ENCODE results near the gene FGF7. TPM values are rescaled to one million over a fixed set of nuclear protein-coding genes. Genes with fewer than 3 reads are reported as not detected.

FGF7 gene
- total RNA-seq, 1 experiment from 2014 or later = not detected

DNA sequence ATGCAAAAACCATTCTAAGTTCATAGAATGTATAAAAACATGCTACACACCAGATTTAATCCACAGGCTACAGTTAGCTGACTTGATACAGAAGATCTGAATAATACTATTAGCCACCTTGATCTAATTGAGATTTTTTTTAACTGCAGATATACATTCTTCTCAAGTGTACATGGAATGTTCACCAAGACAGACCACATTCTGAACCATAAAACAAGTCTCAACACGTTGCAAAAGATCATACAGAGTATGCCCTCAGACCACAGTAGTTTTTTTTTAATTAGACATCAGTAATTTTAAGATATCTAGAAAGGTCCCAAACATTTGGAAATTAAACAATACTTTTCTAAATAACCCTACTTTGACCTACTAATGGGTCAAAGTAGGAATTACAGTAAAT lies 83.3 kb downstream of the FGF7 start:
- H2BK15ac ChIP-seq (ENCODE audit: low read depth, low read length) = no peak overlapping the region
- H3K4me2 ChIP-seq (ENCODE audit: insufficient read depth, insufficient read length, low read length) = no peak overlapping the region
- Mint-ChIP-seq H3K4me3 (no peak overlapping the region), H3K9me3 (peaks cover 19 to 20% of the 10 kb centered on the region in 2 experiments), H3K27me3 (ENCODE audit: low read depth) (no peaks in the 10 kb centered on the region), H3K36me3 (ENCODE audit: insufficient read depth in 1 of 3, low read depth in 3 of 3) (peaks cover 9 to 19% (median 18%) of the 10 kb centered on the region in 3 experiments), H3K4me1 (no peaks in the 10 kb centered on the region), H3K27ac (no peak overlapping the region)
- H3K27ac ChIP-seq (ENCODE audit: insufficient read length, low read depth, low read length) = no peak overlapping the region
- H4K5ac ChIP-seq (ENCODE audit: insufficient read length, low read depth, low read length) = no peak overlapping the region
- H3K9me3 ChIP-seq (ENCODE audit: control insufficient read depth, low read depth, low read length) = no peaks in the 10 kb centered on the region
- H4K20me1 ChIP-seq (ENCODE audit: control insufficient read depth, insufficient read depth, insufficient read length) = no peaks in the 10 kb centered on the region
- no peak overlapping the region for H3K14ac ChIP-seq (ENCODE audit: insufficient read depth, low read length)
- no peaks in the 10 kb centered on the region for H3K27me3 ChIP-seq (ENCODE audit: insufficient read depth, low read length)
- no peak overlapping the region for H2AFZ ChIP-seq (ENCODE audit: low read length)
- no peak overlapping the region for H3K56ac ChIP-seq (ENCODE audit: insufficient read length, low read depth, low read length)
- no peak overlapping the region for H2BK20ac ChIP-seq (ENCODE audit: low read depth, low read length, poor library complexity, severe bottlenecking)
- DNase-seq = no peak
- no peak overlapping the region for H2BK120ac ChIP-seq (ENCODE audit: low read depth, low read length, poor library complexity, severe bottlenecking)
- H2AK5ac ChIP-seq (ENCODE audit: insufficient read length, low read length) = no peak overlapping the region
- TF ChIP-seq, protein P1, sequence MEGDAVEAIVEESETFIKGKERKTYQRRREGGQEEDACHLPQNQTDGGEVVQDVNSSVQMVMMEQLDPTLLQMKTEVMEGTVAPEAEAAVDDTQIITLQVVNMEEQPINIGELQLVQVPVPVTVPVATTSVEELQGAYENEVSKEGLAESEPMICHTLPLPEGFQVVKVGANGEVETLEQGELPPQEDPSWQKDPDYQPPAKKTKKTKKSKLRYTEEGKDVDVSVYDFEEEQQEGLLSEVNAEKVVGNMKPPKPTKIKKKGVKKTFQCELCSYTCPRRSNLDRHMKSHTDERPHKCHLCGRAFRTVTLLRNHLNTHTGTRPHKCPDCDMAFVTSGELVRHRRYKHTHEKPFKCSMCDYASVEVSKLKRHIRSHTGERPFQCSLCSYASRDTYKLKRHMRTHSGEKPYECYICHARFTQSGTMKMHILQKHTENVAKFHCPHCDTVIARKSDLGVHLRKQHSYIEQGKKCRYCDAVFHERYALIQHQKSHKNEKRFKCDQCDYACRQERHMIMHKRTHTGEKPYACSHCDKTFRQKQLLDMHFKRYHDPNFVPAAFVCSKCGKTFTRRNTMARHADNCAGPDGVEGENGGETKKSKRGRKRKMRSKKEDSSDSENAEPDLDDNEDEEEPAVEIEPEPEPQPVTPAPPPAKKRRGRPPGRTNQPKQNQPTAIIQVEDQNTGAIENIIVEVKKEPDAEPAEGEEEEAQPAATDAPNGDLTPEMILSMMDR (conservative IDR thresholded peaks at IDR 0.05) = no peak
- H2BK12ac ChIP-seq (ENCODE audit: insufficient read length, low read depth, low read length) = no peak overlapping the region
- H3K4ac ChIP-seq (ENCODE audit: low read depth, low read length) = no peak overlapping the region
- no peak overlapping the region for H3K18ac ChIP-seq (ENCODE audit: insufficient read length, low read depth, low read length)
- H3K79me2 ChIP-seq (ENCODE audit: insufficient read depth, low read length) = no peaks in the 10 kb centered on the region
- H3K9ac ChIP-seq (ENCODE audit: extremely low read depth, insufficient read length, low read length) = no peak overlapping the region
- H4K91ac ChIP-seq (ENCODE audit: insufficient read length, low read depth, low read length) = no peak overlapping the region
- no peak overlapping the region for H3K23ac ChIP-seq (ENCODE audit: insufficient read length, low read depth, low read length)
- H2BK5ac ChIP-seq (ENCODE audit: insufficient read length, low read length) = no peak overlapping the region
- H3K23me2 ChIP-seq (ENCODE audit: insufficient read length, low read depth, low read length, poor library complexity, severe bottlenecking) = no peaks in the 10 kb centered on the region
- no CpG with 5 or more reads among the region's 1 CpG for WGBS (ENCODE audit: extremely low coverage, insufficient read length, low lambda C conversion rate)
- H3K4me1 ChIP-seq (ENCODE audit: insufficient read depth, low read length) = no peaks in the 10 kb centered on the region
- no peak overlapping the region for H3T11ph ChIP-seq (ENCODE audit: low read length)
- H4K8ac ChIP-seq (replicated peaks; ENCODE audit: insufficient read length, low read depth, low read length) = no peak overlapping the region
- H3K79me1 ChIP-seq (ENCODE audit: insufficient read depth, low read depth, low read length, poor library complexity, severe bottlenecking) = no peaks in the 10 kb centered on the region
